ENCODE measurements around the gene BOK.

- no peak for TF ChIP-seq POLR2AphosphoS5 (IDR thresholded peaks at IDR 0.05; ENCODE audit: low read depth, low read length)
- no peak for TF ChIP-seq POLR2A (IDR thresholded peaks at IDR 0.05; ENCODE audit: low read depth, low read length)
Measured at GRCh38 chr2:241615522-241616052, 57.0 kb downstream of the BOK start.

Data from GM12892 (cell line).